Activated CD4-positive, alpha-beta T cell treated with anti-CD3 and anti-CD28 coated beads, Interleukin-2, amount 50 U/mL, for 48 hours (primary cell): ENCODE measurements around the gene LACTB.

Experiments used
- DNase-seq, 2 experiments: peaks; one replicate each; pipeline ENCODE4 v3.0.0-alpha.2; 2020

Gene LACTB

DNA sequence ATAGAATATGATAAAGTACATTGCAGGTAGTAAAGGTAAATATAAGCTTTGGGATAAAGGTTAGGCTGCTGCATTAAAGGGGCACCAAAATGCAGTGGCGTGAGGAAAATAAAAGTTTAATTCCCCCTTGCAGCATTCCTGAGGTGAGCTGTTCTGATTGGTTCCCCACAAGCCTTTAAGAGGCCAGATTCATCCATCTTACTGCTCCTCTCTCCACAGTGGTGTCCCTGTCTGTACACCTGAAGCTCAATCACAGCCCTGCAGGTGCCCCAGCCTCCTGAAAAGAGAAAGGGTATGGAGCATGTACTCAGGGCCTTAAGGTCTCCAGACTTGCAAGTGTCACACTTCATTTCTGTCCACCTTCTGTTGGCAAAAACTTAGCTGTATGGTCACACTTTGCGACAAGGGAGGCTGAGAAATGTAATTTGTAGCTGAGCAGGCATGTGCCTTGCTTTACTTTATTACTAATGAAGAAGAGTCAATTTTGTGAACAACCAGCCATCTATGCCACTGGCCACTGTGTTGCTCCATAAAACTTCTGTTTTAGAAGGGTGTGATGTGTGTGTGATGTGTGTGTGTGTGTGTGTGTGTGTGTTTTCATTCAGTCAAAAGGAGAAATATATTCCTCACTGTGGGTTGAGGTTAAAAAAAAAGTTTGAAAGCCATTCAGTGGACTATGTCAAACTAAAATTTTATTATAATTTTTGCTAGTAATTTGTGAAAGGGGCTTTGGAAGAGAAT lies 12.8 kb downstream of the LACTB start:
- no peak for DNase-seq

GRCh38 chr15:63135281-63135680 lies 13.6 kb downstream of the LACTB start:
- DNase-seq = no peak

DNA sequence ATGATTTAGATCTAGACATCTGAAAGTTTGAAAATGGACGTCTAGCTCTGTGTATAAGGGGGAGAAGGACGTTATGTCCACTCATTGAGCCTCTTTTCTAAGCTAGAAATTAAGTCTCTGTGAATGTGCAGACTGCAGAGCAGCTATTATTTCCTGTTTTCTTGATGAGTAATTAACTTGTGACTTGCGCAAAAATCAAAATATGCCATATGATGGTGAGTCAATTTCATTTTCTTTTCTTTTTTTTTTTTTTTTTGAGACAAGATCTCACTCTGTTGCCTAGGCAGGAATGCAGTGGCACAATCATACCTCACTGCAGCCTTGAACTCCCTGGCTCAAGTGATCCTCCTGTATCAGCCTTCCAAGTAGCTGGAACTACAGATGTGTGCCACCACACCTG lies 14.1 kb downstream of the LACTB start:
- DNase-seq = no peak

- DNase-seq = no peak
Measured at GRCh38 chr15:63136742-63137141, 15.1 kb downstream of the LACTB start.

DNA sequence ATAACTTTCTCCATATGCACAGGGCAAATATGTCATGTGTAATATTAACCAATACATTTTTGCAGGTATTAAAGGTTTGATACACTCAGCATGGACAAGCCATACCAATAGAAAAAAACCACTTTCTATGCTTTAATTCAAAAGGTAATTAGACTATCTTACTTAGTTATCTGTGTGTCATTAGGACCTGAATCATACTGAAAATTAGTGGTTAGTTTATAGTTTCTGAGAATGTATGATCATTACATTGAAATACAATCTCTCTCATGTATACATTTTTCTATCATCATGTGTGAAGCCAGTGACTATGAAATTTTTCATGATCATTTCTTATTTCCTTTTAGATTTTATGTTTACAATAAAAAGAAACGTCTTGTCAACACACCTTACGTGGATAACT lies 19.3 kb downstream of the LACTB start:
- no peak for DNase-seq

GRCh38 chr15:63145426-63145825 lies 23.8 kb downstream of the LACTB start:
- no peak for DNase-seq

DNA sequence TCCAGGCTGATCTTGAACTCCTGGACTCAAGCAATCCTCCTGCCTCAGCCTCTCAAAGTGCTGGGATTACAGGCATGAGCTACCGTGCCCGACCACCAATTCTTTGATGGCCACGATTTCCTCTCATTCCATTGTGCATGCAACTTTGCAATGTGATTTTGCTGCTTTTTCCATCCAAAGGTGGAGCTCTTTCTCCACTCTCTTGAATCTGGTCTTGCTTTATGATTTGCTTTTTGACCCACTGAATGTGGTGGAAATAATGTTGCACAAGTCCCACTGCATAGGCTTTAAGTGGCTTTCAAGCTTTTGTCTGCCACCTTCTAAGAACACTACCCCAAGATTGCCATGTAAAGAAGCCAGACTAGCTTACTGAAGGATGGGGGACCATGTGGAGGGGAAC lies 25.0 kb downstream of the LACTB start:
- no peak for DNase-seq

DNA sequence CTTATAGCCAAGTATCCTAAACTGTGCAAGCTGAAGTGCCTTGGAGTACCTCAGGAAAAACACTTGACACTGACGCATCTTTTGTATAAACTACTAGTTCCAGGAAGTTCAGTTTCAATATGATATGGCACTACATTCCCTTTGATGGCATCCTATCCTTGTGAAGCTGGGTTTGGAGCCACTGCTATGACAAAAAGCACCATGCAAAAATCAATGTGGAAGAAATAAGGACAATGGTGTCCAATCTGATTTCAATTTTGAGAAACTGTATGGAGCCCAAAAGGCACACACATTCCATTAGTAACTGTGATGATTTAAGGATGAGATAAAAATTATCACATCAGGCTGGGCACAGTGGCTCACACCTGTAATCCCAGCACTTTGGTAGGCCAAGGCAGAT lies 30.0 kb downstream of the LACTB start:
- no peak for DNase-seq

- DNase-seq = no peak
Measured at GRCh38 chr15:63155486-63155885, 33.8 kb downstream of the LACTB start.

DNA sequence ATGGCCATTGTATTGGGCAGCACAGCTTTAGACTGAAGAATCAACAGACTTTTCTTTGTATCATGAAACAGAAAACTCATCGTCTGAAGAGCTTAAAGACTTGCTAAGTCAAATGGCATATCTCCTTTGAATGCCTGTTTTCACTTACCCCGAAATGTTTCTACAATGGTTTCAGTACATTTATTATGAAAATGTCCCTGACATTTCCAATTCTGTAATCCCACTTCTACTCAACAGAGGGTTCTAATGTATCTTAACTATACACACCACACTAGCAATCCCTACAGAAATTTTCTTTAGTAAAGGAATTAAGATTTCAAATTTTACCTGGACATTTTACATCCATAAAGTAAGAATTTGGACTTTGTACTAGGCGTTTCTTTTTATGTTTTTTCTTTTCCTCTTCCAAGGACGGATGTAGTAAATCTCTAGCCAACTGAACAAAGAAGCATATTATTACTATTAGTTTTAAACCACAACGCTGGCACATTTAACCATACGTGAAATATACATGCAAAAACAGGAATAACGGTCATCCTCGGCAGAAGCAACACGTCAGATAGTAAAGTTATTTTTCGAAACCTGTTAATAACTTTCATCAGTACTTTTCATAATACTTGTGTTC lies 34.5 kb downstream of the LACTB start:
- no peak for DNase-seq

- DNase-seq = peak; percentile 16 to 29
Measured at GRCh38 chr15:63156755-63157117, 35.1 kb downstream of the LACTB start.

- peak; percentile 91 to 93 for DNase-seq
Measured at GRCh38 chr15:63157118-63157843, 35.6 kb downstream of the LACTB start, which contains the start of gene RPS27L. Gene RPS27L (minus strand): TSS chr15:63157477. CDS start chr15:63157405, 72 bp downstream.

DNA sequence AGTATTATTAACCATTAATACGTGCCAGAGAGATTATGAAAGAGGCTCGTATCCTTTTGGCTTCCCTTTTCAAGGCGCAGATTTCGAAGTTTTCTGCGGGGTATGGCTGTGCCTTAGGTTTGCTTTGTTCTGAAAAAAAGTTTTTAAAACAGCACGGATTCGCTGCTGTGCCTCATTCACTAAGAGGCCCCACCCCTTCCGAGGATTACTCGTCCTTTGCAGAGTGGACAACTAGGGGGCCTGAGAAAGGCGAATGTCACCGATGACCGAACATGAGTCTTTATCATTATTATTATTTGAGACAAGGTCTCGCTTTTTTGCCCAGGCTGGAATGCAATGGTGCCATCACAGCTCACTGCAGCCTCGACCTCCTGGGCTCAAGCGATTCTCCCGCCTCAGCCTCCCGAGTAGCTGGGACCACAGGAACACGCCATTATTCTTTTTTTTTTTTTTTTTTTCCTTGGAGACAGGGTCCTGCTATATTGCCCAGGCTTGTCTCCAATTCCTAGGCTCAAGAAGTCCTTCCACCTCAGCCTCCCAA lies 36.3 kb downstream of the LACTB start:
- DNase-seq = peak; percentile 12 to 37

GRCh38 chr15:63160638-63161037 lies 39.0 kb downstream of the LACTB start:
- DNase-seq = no peak

DNA sequence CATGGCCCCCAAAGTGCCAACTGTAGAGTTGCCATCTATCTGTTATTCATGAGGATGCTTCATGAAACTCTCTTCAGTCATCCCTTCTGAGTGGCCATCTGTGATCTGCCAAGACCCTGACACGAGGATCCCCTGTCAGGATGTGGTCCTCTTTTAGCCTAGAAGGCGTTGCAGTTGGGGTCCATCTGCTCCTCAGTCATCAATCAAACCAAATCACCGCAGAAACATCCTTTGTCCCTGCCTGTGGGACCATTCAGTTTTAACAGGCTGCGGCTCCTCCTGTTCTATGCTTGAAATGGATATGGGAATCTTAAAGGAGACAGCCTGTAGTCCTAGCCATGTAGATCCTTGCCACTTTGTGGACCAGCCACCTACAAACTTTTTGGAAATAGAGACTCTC lies 41.6 kb downstream of the LACTB start:
- DNase-seq = no peak

GRCh38 chr15:63165166-63165859 lies 43.7 kb downstream of the LACTB start:
- no peak for DNase-seq

GRCh38 chr15:63166219-63166618 lies 44.6 kb downstream of the LACTB start:
- DNase-seq = no peak

- no peak for DNase-seq
Measured at GRCh38 chr15:63169788-63170187, 48.1 kb downstream of the LACTB start.

DNA sequence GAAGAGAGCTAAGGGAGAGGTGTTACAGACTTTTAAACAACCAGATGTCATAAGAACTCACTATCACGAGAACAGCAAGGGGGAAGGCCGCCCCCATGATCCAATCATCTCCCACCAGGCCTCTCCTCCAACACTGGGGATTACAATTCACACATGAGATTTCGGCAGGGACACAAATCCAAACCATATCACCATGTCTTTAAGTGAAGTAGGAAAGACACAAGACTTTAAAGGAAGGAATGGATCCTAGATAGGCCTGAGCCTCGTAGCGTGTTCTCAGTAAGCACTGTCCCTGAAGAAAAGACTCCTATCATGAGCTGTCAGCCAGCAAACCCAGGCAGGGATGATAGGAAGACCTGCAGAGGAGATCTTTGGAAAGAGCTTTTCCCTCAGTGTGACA lies 50.7 kb downstream of the LACTB start:
- no peak for DNase-seq

DNA sequence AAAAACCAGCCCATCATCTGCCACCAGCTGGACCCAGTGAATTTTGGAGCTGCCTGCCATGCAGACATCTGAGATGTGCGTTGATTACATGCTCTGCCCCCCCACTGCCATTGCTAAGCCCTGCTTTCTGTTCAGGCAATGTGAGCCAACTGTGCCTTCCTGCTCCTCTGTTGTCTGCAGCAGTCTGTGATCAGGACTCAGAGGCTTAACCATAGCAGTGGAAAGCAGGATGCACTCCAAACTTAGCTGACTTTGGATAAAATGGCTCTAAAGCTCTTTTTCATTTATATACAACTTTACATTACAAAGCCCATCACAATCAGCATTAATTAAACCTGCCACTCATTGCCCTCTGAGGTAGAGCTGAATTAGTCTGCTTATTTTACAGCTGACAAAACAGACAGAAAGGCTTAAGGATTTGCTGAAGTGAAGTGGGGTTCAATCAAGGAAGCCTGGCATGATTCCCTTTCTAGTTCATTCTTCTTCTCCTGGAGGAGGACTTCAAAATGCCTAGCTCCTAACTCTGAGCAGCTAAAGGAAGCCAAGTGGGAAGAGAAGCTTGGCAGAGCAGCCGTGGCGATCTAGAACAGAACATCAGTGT lies 51.3 kb downstream of the LACTB start:
- DNase-seq = no peak

DNA sequence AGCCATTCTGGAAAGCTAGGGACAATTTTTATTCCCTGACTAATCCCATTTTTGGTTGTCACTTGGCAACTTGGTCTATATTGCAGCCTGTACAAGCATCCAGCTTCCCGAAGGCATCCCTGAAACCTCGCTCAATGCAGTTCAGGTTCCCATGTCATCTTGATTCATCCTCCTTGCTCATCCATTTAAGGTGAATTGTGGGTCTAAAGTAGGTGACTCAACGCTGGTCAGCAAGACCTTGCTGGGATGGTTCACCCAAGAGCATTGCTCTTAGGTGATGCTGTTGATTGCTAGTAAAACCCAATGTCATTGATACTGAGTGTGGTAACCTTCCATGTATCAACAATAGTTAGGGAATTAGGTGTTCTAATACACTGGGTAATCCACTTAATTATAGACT lies 54.6 kb downstream of the LACTB start:
- DNase-seq = no peak

DNA sequence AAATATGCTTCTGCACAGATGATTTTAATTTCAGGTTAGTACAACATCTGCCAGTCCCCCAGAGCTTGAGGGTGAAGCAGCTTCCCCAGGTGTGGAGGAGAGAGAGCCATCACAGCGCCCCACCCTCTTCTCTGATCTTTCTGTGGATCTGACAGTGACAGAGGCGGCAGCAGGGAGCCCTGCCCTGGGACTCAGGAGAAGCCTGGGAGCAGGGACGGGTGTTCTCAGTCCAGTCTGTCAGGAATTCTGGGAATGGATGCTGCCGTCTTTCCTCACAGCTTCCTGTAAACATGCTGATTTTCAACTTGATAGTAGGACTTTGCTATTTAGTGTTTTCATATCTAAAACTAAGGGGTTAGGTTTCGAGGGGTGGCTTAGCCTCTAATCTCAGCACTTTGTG lies 56.4 kb downstream of the LACTB start:
- no peak for DNase-seq

DNA sequence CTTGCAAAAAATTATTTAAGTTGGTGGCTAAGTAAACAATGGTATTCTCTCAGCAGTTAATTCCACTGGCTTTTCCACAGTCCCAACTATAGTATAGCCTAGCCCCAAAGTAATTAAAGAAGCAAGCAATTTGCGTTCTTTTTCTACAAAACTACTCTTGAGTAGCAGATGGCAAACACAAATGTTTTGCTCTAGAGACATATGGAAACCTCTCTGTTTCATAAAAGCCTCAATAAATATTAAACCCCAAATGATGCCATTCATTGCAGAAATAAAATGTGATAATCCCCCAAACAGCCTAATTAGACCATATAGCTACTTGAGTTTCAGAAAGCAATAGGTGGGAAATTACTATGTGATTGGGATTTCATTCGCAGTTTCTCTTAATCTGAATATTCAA lies 59.1 kb downstream of the LACTB start:
- no peak for DNase-seq
